Pancreas (tissue), 10 donors: ENCODE measurements around the gene FN3K. TPM values are rescaled to one million over a fixed set of nuclear protein-coding genes. Genes with fewer than 3 reads are reported as not detected.
"Not testable (repeated sequence)": the region's sequence is repeated elsewhere in the genome, so short reads cannot be mapped to it uniquely, and the experiment has no call there.

ENCODE experiments used
- ATAC-seq, 4 donors: fragments of 200-7000 bp; cut with Tn5 transposase; one replicate each; pipeline versions ENCODE4 v1.8.0 to v1.9.1; 2020; ENCODE audit warnings: mild to moderate bottlenecking in 4 of 4, moderate library complexity in 4 of 4
- DNase-seq, 6 donors: peaks; one replicate each; pipeline ENCODE4 v3.0.0-alpha.2; 2020
- FAIRE-seq: peaks from 2 replicates; lab custom pipeline; 2012; peaks lifted over from hg19 to GRCh38; lab: Jason Lieb, UNC
- H3K27ac ChIP-seq, 4 donors: fragments of 200-600 bp; sonication (generic); 1 replicate in 3 of 4; 2 replicates in 1 of 4; pipeline versions ENCODE4 v1.5.0 to v1.8.0; 2020
- H3K27me3 ChIP-seq, 4 donors: fragments of 200-600 bp; one replicate each; pipeline ENCODE4 v1.8.0; 2021
- H3K36me3 ChIP-seq, 3 donors: fragments of 200-600 bp; sonication (generic) in 1 of 3; one replicate each; pipeline versions ENCODE4 v1.5.0 to v1.8.0; 2020 to 2021
- H3K4me1 ChIP-seq, 3 donors: fragments of 200-600 bp; one replicate each; pipeline ENCODE4 v1.8.0; 2021
- H3K4me3 ChIP-seq, 4 donors: fragments of 200-600 bp; sonication (generic) in 2 of 4; one replicate each; pipeline versions ENCODE4 v1.5.0 to v1.8.0; 2020 to 2021
- H3K9me3 ChIP-seq, 4 donors: fragments of 200-600 bp; one replicate each; pipeline ENCODE4 v1.8.0; 2021
- WGBS, 2 donors: extraction: QIAGEN DNeasy Blood & Tissue Kit; methylation state at CpG; one replicate each; pipeline ENCODE4 v1.1.7; 2013; 5-methylcytosine and 5-hydroxymethylcytosine counted together
- intact Hi-C, 3 donors: fragments of 100-400 bp; cut with DNase I; formaldehyde crosslinking; loops; one replicate each; pipeline versions ENCODE4 v1.11.1 to v1.14.2; 2022
- polyA plus RNA-seq, 2 donors: library from polyadenylated mRNA; stranded (reverse); fragments of 200-250 nt; gene quantifications; one replicate each; pipeline ENCODE4 v1.2.3, GENCODE V29; 2013
- total RNA-seq, 6 donors: library from RNA; stranded (reverse); fragmentation: NEBNext Ultra II Directional in 4 of 6; extraction: Animal tissue kit (Norgen Biotek cat#: 25700) in 4 of 6; gene quantifications; one replicate each; pipeline versions ENCODE4 v1.2.1 to v1.2.4, GENCODE V29; 2021 to 2023
- TF ChIP-seq, protein P1 (sequence below), 4 donors: fragments of 200-600 bp; sonication (generic) in 3 of 4; IDR thresholded peaks; one replicate each; pipeline versions ENCODE4 v1.5.0 to v1.8.0; 2021; ENCODE audit warnings: antibody characterized with exemption in 4 of 4
- donor health status: healthy with polysubstance abuse.
- donor health status: DM: no; HTN: no; CAD: no; lungs with moderate emphysema.
- donor health status: DM: no; HTN: no; CAD: no.
- donor health status: control.
- donor health status: control.
- donor health status: Bipolar disorder and iron deficiency.
- donor health status: DM: yes; HTN: yes; CAD: no.
- donor health status: DM: no; HTN: no; CAD: no.
- donor health status: DM: no; HTN: no; CAD: no.
- donor health status: DM: yes; HTN: yes; CAD: no.

The FN3K gene
- total and polyA plus RNA-seq, 8 donors: 13.2 to 24.3 (median 19.0) TPM

DNA sequence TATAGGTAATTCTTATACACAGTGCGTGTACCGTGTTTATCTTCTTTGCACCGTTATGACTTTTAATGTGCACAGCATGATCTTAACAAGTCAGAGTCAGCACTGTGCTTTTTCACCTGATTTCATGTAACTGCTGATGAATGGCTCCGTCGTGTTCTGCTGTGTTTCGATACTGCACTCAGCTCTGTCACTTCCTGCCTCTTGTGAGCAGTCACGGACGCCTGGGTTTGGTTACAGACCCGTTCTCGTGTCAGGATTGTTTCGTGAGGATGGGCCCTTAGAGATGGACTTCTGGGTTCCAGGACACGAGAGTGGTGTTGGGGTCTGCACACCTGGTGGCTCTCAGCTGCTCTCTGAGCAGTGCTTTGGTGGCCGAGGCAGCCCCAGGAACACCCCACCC, 41.0 kb downstream of the FN3K start:
- H3K27ac ChIP-seq: no peak overlapping the region
- H3K4me1 ChIP-seq: no peaks in the 10 kb centered on the region
- ATAC-seq: no peak
- TF ChIP-seq, protein P1, sequence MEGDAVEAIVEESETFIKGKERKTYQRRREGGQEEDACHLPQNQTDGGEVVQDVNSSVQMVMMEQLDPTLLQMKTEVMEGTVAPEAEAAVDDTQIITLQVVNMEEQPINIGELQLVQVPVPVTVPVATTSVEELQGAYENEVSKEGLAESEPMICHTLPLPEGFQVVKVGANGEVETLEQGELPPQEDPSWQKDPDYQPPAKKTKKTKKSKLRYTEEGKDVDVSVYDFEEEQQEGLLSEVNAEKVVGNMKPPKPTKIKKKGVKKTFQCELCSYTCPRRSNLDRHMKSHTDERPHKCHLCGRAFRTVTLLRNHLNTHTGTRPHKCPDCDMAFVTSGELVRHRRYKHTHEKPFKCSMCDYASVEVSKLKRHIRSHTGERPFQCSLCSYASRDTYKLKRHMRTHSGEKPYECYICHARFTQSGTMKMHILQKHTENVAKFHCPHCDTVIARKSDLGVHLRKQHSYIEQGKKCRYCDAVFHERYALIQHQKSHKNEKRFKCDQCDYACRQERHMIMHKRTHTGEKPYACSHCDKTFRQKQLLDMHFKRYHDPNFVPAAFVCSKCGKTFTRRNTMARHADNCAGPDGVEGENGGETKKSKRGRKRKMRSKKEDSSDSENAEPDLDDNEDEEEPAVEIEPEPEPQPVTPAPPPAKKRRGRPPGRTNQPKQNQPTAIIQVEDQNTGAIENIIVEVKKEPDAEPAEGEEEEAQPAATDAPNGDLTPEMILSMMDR (IDR thresholded peaks at IDR 0.05): no peak
- DNase-seq: no peak
- no peaks in the 10 kb centered on the region for H3K36me3 ChIP-seq
- H3K9me3 ChIP-seq: no peaks in the 10 kb centered on the region
- H3K27me3 ChIP-seq: no peaks in the 10 kb centered on the region
- intact Hi-C loops: loop anchor here in 2 of 3 donors (10.0 kb wide), 2 partner anchors 122 to 422 kb away; partner anchors contain the start of gene TEX19 (in 1 of the 2)
- FAIRE-seq: no peak
- 91% methylated on average over 13 of the region's 13 CpGs for WGBS, 2 donors
- H3K4me3 ChIP-seq: no peak overlapping the region

DNA sequence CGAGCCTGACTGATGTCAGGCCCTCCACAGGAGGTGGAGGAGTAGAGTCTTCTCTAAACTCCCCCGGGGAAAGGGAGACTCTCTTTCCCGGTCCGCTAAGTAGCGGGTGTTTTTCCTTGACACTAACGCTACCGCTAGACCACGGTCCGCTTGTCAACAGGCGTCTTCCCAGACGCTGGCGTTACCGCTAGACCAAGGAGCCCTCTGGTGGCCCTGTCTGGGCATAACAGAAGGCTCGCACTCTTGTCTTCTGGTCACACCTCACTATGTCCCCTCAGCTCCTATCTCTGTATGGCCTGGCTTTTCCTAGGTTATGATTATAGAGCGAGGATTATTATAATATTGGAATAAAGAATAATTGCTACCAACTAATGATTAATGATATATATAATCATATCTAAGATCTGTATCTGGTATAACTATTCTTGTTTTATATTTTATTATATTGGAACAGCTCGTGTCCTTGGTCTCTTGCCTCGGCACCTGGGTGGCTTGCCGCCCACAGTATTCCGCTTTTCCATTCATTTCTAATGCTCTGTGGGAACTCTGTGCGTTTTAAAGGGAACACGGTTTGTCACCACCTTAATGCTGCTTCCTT, 42.5 kb downstream of the FN3K start:
- H3K36me3 ChIP-seq, FAIRE-seq, H3K27me3 ChIP-seq, H3K4me1 ChIP-seq, ATAC-seq, H3K9me3 ChIP-seq, H3K4me3 ChIP-seq, H3K27ac ChIP-seq: not testable (repeated sequence)
- 63 to 77% methylated on average over 16 to 21 of the region's 21 CpGs for WGBS, 2 donors
- intact Hi-C loops: loop anchor here in 2 of 3 donors (10.0 kb wide), 2 partner anchors 123 to 423 kb away; partner anchors contain the start of gene TEX19 (in 1 of the 2)
- peak in 1 of 6 donors; percentile 6 for DNase-seq

DNA sequence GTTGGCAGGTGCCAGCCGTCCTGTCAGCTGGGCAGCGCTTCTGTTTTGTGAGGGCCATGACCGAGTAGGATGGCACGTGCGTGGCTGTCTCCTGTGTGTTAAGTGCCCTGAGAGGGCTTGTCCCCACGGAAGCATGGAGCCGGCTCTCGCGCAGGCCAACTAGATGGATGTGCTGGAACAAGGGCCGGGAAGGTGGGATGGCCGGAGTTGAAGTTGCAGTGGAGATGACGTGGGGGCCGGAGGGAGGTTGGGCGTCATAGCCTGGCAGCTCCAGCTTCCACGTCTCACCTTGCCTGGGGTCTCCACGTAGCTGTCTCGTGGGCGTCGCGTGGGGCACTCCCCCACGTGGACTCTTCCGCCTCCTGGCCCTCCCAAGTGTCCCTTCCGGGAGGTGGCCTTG, 44.1 kb downstream of the FN3K start:
- ATAC-seq: no peak
- Histone ChIP-seq H3K27ac (no peak overlapping the region), H3K9me3 (no peaks in the 10 kb centered on the region), H3K4me1 (no peaks in the 10 kb centered on the region), H3K27me3 (no peaks in the 10 kb centered on the region), H3K4me3 (no peak overlapping the region), H3K36me3 (no peaks in the 10 kb centered on the region)
- no peak for FAIRE-seq
- no peak for DNase-seq
- WGBS, 2 donors: 91 to 93% methylated on average over 23 of the region's 23 CpGs
- TF ChIP-seq, protein P1 (IDR thresholded peaks at IDR 0.05): no peak
- intact Hi-C loops: loop anchor here in 2 of 3 donors (10.0 kb wide), 2 partner anchors 125 to 425 kb away; partner anchors contain the start of gene TEX19 (in 1 of the 2)

DNA sequence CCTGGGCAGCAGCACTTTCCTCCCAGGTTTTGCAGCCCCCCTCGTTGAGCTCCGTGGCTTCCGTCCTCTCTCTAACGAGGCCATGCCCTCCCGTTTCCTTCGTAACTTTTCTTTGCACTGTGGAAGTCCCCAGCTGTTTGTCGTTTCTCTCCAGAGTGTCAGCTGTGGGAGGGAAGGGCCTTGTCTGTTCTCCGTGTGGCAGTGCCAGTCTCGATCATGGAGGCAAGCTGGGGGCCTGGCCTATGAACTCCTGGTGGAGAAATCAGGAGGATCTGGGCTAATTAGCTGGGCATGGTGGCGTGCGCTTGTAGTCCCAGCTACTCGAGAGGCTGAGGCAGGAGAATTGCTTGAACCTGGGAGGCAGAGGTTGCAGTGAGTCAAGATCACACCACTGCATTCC, 44.8 kb downstream of the FN3K start:
- ATAC-seq (no peak), DNase-seq (peak in 1 of 6 donors; percentile 8), FAIRE-seq (no peak)
- WGBS, 2 donors: 79 to 83% methylated on average over 12 of the region's 12 CpGs
- no peak overlapping the region for H3K27ac ChIP-seq
- no peaks in the 10 kb centered on the region for H3K27me3 ChIP-seq
- H3K4me3 ChIP-seq: no peak overlapping the region
- no peaks in the 10 kb centered on the region for H3K36me3 ChIP-seq
- TF ChIP-seq, protein P1 (IDR thresholded peaks at IDR 0.05): no peak
- no peaks in the 10 kb centered on the region for H3K4me1 ChIP-seq
- intact Hi-C loops: loop anchor here in 1 of 3 donors (5.0 to 10.0 kb wide), 2 partner anchors 135 to 297 kb away; partner anchors contain the start of gene METRNL
- H3K9me3 ChIP-seq: no peaks in the 10 kb centered on the region

DNA sequence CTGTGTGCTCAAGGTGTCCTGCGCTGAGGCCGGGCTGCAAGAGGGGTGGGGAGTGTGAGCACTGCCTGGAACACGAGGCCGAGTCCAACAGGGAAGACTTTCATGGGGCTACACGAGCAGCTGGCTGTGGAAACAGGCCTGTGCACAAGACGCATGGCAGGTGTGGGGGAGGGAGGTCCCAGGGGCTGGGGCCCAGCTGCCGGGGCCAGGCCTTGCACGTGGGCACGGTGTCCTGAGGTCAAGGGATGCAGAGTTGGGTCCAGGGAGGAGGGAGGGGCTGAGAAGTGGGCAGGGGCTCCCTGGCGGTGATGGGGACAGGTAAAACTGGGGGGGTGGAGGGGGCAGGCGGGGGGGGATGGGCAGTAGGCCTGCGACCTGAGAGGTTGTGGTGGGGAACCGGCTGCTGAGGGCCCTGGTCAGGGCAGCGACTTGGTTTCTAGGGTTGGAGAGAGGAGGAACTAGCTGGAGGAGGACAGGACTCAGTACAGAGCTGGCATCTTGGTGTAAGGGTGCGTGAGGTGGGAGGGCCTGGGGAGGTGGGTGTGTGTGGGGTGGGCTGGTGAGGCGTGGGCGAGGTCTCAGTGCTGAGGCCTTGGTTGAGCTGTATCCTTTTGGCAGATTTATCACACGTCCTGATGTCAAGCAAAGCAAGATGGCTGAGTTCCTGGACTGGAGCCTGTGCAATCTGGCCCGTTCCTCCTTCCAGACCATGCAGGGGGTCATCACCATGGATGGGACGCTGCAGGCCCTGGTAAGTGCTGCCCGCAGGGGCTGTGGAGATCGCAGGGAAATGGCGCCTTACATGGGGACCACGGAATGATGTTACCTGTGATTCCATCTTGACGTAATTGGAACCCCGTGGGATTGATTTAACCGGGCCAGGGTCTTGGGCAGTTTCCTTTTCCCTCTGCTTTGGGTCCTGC, 45.8 kb downstream of the FN3K start:
- DNase-seq (peak in 2 of 6 donors; percentile 30 to 67), ATAC-seq (peak in 2 of 4 donors; percentile 10 to 13), FAIRE-seq (no peak)
- Histone ChIP-seq H3K4me1 (no peaks in the 10 kb centered on the region), H3K4me3 (no peak overlapping the region), H3K27ac (no peak overlapping the region), H3K36me3 (no peaks in the 10 kb centered on the region), H3K9me3 (no peaks in the 10 kb centered on the region), H3K27me3 (no peaks in the 10 kb centered on the region)
- TF ChIP-seq, protein P1 (IDR thresholded peaks at IDR 0.05): no peak
- WGBS, 2 donors: 76 to 80% methylated on average over 26 to 27 of the region's 27 CpGs
- intact Hi-C loops: loop anchor here in 1 of 3 donors (5.0 to 10.0 kb wide), 2 partner anchors 134 to 296 kb away; partner anchors contain the start of gene METRNL
